Measurements from ENCODE around the gene SLC44A2. TPM values are rescaled to one million over a fixed set of nuclear protein-coding genes. Genes with fewer than 3 reads are reported as not detected.

The SLC44A2 gene
- polyA plus RNA-seq, 3 donors from 2014 or later = 195 to 449 (median 327) TPM

DNA sequence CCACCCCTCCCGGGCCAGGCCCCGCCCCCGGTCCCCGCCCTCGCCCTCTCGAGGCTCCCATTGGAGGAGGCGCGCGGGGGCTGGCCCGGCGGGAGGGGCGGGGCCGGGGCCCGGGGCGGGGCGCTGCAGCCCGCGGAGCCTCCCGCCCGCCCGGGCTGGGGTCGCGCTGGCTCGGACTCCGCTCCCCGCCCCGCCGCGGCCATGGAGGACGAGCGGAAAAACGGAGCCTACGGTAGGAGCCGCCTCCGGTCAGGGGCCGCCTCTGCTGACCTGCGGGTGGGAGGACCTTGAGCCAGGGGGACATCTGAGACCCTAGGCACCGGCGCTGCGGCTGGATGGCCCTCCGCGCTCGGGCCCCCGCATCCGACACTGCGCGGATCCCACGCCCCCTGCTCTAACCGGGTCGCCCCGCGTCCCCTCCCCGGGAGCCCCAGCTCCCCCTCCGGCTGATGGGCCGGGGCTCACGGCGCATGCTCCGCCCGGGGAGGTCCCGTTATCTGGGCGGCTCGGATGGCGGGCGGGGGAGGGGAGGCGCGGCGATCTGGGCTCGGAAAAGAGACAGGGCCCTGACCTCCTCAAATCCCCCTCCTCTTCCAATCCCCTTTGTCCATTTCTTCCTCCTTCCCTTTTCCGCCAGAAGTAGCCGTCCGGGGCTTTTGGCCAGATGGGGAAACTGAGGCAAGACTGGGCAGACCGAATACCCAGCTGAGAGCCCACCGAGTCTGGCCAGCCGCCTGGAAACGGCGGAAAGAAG, 22.8 kb upstream of the SLC44A2 start:
- Mint-ChIP-seq H3K27ac (peak overlapping the region; percentile 92 to 100 (median 99)), H3K4me1 (peaks cover 41 to 46% of the 10 kb centered on the region in 2 donors), H3K4me3 (peak overlapping the region; percentile 95 to 100 (median 99)), H3K9me3 (no peaks in the 10 kb centered on the region), H3K27me3 (ENCODE audit: low read depth in 3 of 3) (peaks cover 8 to 20% (median 14%) of the 10 kb centered on the region in 3 donors), H3K36me3 (no peaks in the 10 kb centered on the region)
- DNase-seq = peak; percentile 81 to 87 (median 86)

DNA sequence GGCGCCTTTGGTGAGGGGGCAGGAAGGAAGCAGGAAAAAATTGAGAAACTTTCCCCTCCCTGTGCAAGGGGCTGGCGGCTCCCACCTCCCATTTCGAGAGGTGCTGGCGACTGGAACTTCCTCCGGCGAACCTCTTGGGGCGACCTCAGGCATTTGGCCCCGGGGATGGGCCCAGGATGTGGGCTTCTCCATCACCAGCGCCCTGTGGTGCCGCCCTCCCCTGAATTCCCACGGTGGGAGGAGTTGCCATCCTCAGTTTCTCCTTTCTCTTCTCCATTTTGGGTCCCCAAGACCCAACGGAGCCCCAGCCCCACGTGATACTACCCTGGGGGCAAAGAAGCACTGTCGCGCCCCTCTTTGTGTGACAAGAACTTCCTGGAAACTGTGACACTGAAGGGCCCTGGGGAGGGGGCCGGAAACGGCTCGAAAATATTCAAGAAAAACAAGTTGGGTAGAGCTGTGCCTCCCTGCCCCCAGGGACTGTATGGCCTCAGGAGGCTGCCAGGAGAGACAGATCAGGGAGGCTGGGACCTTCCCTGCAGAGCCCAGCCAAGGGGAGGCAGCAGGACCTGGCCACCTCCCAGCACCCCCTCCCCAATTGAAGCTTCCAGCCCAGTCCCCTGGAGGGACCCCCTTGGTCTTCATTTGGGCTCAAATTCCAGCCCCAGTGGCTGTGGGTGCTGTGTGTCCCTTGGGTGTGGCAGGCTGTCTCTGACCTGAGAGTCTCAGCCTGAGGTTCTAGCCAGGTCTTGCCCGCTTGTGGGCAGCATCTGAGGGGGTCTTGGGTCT, 22.1 kb upstream of the SLC44A2 start:
- peak; percentile 78 to 85 (median 82) for DNase-seq
- peak overlapping the region; percentile 92 to 100 (median 99) for H3K27ac Mint-ChIP-seq
- H3K36me3 Mint-ChIP-seq = no peaks in the 10 kb centered on the region
- H3K4me3 Mint-ChIP-seq = peak overlapping the region; percentile 95 to 100 (median 99)
- H3K9me3 Mint-ChIP-seq = no peaks in the 10 kb centered on the region
- H3K27me3 Mint-ChIP-seq (ENCODE audit: low read depth in 3 of 3) = peaks cover 8 to 20% (median 14%) of the 10 kb centered on the region in 3 donors
- peaks cover 35 to 42% of the 10 kb centered on the region in 2 donors for H3K4me1 Mint-ChIP-seq

DNA sequence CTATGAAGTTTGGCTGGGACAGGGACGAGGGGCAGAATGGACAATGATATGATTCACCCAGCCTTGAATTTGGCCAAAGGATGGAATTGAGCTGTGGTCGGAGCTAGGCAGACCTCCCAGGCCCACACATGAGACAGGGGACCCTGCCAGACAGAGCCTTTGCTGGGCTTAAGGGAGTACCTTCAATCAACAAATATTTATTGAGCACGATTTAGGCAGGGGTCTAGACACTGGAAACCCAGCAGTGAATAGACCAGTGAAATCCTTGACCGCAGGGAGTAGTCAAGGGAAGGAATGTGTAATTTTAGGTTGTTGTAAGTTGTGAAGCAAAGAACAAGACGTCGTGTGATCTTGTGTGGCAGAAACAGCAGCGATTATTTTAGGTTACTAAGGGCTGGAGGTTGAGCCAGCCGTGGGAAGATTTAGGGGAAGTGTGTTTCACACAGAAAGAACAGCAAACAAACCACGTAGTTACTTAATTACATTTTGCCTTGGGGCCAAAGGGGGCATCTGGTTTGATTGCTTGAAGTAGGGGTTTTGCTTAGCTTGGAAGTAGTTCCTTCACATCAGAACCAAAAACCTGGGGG, 21.4 kb upstream of the SLC44A2 start:
- peak; percentile 66 to 72 (median 72) for DNase-seq
- Mint-ChIP-seq H3K4me3 (peak overlapping the region; percentile 95 to 100 (median 99)), H3K27me3 (ENCODE audit: low read depth in 3 of 3) (peaks cover 8 to 20% (median 14%) of the 10 kb centered on the region in 3 donors), H3K27ac (peak overlapping the region; percentile 92 to 100 (median 99)), H3K4me1 (peaks cover 32 to 44% of the 10 kb centered on the region in 2 donors), H3K36me3 (no peaks in the 10 kb centered on the region), H3K9me3 (no peaks in the 10 kb centered on the region)

DNA sequence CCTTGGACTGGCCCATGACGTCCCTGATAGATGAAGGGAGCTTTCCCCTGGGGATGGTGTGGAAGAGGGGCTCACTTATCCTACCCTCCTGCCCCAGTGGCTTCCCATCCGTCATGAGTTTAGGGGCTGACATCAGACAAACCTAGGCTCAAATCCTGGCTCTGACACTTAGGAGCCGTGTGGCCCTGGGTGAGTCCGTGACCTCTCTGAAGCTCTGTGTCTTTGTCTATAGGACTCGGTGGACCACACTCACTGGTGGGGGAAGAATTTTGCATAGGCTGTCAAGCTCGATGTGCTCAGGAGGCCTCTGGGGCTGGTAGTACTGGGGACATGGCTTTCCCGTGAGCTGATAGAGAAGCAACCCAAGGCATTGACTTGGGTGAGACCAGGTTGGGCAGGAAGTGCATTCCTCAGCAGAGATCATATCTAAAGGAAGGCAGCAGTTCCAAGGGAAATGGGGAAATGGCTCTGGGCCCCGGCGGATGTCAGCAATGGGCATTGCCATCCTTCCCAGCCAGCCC, 20.8 kb upstream of the SLC44A2 start:
- Mint-ChIP-seq H3K27ac (peak overlapping the region; percentile 92 to 100 (median 99)), H3K4me1 (peaks cover 32 to 47% of the 10 kb centered on the region in 2 donors)
- DNase-seq = no peak

DNA sequence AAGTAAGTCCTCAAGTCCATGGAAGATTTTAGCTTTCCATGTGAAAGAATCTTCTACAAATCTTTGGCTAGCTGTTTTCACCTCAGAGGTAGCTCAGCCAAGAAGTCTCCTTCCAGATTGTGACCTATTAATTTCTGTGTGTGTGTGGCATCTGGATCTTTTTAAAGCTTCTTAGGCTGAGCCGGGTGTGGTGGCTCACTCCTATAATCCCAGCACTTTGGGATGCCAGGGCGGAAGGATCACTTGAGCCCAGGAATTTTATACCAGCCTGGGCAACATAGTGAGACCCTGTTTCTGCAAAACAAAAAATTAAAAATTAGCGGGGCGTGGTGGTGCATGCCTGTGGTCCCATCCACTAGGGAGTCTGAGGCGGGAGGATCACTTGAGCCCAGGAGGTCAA, 13.4 kb upstream of the SLC44A2 start:
- Mint-ChIP-seq H3K4me3 (peak overlapping the region in 2 of 5 donors; percentile 16 to 17), H3K27me3 (ENCODE audit: low read depth in 3 of 3) (peaks cover 0 to 1% (median 0%) of the 10 kb centered on the region in 3 donors), H3K36me3 (no peaks in the 10 kb centered on the region), H3K4me1 (peaks cover 61 to 63% of the 10 kb centered on the region in 2 donors), H3K27ac (peak overlapping the region in 4 of 6 donors; percentile 62 to 89 (median 84)), H3K9me3 (no peaks in the 10 kb centered on the region)
- DNase-seq = no peak

More for the DNA sequence above, 20.8 kb upstream of the SLC44A2 start:
- Mint-ChIP-seq H3K4me3 (peak overlapping the region; percentile 95 to 100 (median 99)), H3K36me3 (no peaks in the 10 kb centered on the region), H3K27me3 (ENCODE audit: low read depth in 3 of 3) (peaks cover 8 to 20% (median 14%) of the 10 kb centered on the region in 3 donors), H3K9me3 (no peaks in the 10 kb centered on the region)

DNA sequence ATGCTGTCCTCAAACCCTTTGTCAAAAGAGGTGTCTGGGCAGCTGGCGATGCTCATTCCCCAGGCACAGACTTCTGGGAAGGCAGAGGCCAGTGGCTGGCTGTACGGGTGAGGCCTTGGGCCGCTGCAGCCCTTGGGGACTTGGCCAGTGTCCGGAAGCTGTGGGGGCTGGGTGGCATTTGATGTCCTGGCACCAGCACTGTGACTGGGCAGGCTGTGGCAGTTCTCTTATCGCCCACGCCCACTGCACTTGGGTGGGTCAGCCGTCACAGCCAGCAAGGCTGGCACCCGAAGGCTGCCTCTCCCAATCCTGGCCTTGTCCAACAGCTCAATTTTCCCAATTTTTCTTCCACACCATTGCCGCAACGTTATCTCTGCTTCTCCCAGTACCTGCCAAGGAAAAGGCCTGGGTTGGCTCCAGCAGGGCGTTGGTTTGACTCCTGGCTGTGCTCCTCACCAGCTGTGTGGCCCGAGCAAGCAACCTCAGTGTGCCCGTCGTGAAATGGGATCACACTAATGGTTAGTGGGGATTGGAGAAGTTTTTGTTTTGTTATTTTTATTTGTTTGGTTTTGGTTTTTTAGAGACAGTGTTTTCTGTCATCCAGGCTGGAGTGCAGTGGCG, 12.7 kb upstream of the SLC44A2 start:
- Mint-ChIP-seq H3K27ac (peak overlapping the region; percentile 70 to 89 (median 80)), H3K4me3 (peak overlapping the region; percentile 44 to 72 (median 65)), H3K36me3 (no peaks in the 10 kb centered on the region), H3K27me3 (ENCODE audit: low read depth in 3 of 3) (peaks cover 0 to 1% (median 0%) of the 10 kb centered on the region in 3 donors), H3K4me1 (peaks cover 62 to 66% of the 10 kb centered on the region in 2 donors), H3K9me3 (no peaks in the 10 kb centered on the region)
- DNase-seq = no peak

DNA sequence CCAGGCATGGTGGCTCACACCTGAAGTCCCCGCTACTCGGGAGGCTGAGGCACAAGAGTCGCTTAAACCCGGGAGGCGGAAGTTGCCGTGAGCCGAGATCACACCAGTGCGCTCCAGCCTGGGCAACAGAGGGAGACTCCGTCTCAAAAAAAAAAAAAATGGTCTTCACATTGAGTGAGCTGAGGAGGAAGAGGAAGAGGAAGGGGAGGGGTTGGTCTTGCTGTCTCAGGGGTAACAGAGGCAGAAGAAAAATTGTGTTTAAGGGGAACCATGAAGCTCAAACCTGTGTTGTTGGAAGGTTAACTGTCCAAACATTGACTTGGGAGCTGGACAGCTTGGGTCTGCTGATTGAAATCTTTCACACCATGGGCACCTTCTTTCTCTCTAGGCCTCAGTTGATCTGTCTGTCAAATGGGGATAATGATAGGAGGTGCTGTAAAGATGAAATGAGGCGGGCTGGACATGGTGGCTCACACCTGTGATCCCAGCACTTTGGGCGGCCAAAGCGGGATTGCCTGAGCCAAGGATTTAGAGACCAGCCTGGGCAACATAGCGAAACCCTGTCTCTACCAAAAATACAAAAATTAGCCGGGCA, 9.8 kb upstream of the SLC44A2 start:
- H3K4me1 Mint-ChIP-seq = peaks cover 62 to 65% of the 10 kb centered on the region in 2 donors
- peaks cover 0 to 2% (median 0%) of the 10 kb centered on the region in 3 donors for H3K36me3 Mint-ChIP-seq
- H3K27ac Mint-ChIP-seq = peak overlapping the region; percentile 75 to 94 (median 85)
- no peak for DNase-seq
- no peaks in the 10 kb centered on the region for H3K9me3 Mint-ChIP-seq
- peaks cover 0 to 2% (median 1%) of the 10 kb centered on the region in 3 donors for H3K27me3 Mint-ChIP-seq (ENCODE audit: low read depth in 3 of 3)
- peak overlapping the region; percentile 75 to 87 (median 81) for H3K4me3 Mint-ChIP-seq

DNA sequence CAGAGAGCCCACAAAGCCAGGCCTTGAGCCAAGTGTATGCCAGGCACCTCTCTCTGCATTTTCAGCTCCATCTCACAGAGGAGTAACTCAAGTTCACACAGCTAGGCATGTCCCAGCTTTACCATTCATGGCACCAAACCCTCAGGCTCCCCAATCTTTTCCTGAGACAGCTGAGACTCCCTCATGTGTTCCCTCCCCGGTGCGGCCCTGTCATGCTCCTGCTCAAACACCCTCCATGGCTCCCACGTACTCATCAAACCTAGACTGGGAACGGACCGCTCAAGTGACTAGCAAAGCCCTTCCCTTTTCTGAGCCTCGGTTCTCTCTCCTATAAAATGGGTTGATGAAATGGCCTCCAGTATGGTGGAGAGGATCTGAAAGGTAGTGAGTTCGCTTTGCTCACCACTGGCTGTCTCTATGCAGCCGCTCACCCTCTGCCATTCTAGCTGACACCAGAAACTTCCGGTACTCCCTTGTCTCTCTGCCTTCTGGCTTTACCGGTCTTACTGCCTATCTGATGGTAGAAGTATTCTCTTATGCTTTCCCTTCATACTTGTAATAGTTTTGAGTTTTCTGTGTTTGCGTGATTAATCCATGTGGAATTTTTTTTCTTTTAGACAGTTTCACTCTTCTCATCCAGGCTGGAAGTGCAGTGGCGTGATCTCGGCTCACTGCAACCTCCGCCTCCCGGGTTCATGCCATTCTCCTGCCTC, 7.8 kb upstream of the SLC44A2 start:
- peaks cover 0 to 4% (median 0%) of the 10 kb centered on the region in 3 donors for H3K36me3 Mint-ChIP-seq
- peak overlapping the region; percentile 61 to 94 (median 82) for H3K27ac Mint-ChIP-seq
- peaks cover 66 to 71% of the 10 kb centered on the region in 2 donors for H3K4me1 Mint-ChIP-seq
- peak overlapping the region; percentile 36 to 65 (median 38) for H3K4me3 Mint-ChIP-seq
- no peaks in the 10 kb centered on the region for H3K9me3 Mint-ChIP-seq
- peaks cover 1 to 2% (median 2%) of the 10 kb centered on the region in 3 donors for H3K27me3 Mint-ChIP-seq (ENCODE audit: low read depth in 3 of 3)
- no peak for DNase-seq

DNA sequence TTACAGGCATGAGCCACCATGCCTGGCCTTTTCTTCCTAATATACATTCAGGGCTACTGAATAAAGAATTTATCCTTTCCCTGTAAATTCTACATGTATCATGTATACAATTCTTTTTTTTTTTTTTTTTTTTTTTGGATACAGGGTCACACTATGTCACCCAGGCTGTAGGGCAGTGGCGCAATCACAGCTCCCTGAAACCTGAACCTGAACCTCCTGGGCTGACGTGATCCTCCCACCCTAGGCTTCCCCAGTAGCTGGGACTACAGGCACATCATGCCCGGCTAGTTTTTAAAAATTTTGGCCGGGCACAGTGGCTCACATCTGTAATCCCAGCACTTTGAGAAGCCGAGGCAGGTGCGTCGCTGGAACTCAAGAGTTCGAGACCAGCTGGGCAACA, 6.5 kb upstream of the SLC44A2 start:
- DNase-seq = no peak
- peaks cover 0 to 4% (median 0%) of the 10 kb centered on the region in 3 donors for H3K36me3 Mint-ChIP-seq
- peaks cover 63 to 65% of the 10 kb centered on the region in 2 donors for H3K4me1 Mint-ChIP-seq
- no peaks in the 10 kb centered on the region for H3K9me3 Mint-ChIP-seq
- no peak overlapping the region for H3K4me3 Mint-ChIP-seq
- peaks cover 0 to 2% (median 2%) of the 10 kb centered on the region in 3 donors for H3K27me3 Mint-ChIP-seq (ENCODE audit: low read depth in 3 of 3)
- peak overlapping the region in 2 of 6 donors; percentile 24 to 46 for H3K27ac Mint-ChIP-seq

DNA sequence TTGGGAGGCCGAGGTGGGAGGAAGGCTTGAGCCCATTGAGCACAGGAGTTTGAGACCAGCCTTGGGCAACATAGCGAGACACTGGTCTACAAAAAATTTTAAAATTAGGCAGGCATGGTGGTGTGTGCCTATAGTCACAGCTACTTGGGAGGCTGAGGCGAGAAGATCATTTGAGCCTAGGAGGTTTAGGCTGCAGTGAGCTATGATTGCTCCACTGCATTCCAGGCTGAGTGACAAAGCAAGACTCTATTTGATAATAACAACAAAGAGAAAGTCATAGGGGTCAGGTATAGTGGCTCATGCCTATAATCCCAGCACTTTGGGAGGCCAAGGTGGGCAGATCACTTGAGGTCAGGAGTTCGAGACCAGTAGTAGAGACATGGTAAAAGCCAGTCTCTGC, 4.6 kb upstream of the SLC44A2 start:
- peak overlapping the region in 1 of 5 donors; percentile 27 for H3K4me3 Mint-ChIP-seq
- peak overlapping the region; percentile 43 to 82 (median 76) for H3K27ac Mint-ChIP-seq
- H3K9me3 Mint-ChIP-seq = no peaks in the 10 kb centered on the region
- no peak for DNase-seq
- peaks cover 0 to 4% (median 0%) of the 10 kb centered on the region in 3 donors for H3K36me3 Mint-ChIP-seq
- H3K27me3 Mint-ChIP-seq (ENCODE audit: low read depth in 3 of 3) = peaks cover 1 to 2% (median 2%) of the 10 kb centered on the region in 3 donors
- peaks cover 59% of the 10 kb centered on the region in 2 donors for H3K4me1 Mint-ChIP-seq

DNA sequence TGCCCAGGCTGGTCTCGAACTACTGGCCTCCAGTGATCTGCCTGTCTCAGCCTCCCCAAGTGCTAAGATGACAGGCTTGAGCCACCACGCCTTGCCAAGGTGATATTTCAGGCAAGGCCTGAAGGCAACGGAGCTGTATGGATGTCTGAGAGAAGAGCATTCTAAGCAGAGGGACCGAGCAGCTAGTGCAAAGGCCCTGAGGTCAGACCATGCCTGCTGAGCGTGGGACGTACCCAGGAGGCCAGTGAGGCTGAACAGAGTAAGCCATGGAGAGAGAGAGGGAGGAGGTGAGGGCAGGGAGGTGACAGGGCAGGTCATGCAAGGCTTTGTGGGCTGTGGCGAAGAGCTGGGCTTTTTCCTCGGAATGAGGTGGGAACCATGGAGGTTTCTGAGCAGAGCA, 3.4 kb upstream of the SLC44A2 start:
- peaks cover 47 to 53% of the 10 kb centered on the region in 2 donors for H3K4me1 Mint-ChIP-seq
- H3K36me3 Mint-ChIP-seq = peaks cover 0 to 4% (median 0%) of the 10 kb centered on the region in 3 donors
- H3K27ac Mint-ChIP-seq = peak overlapping the region; percentile 78 to 85 (median 83)
- peak overlapping the region in 4 of 5 donors; percentile 4 to 46 (median 14) for H3K4me3 Mint-ChIP-seq
- DNase-seq = no peak
- H3K27me3 Mint-ChIP-seq (ENCODE audit: low read depth in 3 of 3) = peaks cover 1 to 2% (median 2%) of the 10 kb centered on the region in 3 donors
- H3K9me3 Mint-ChIP-seq = no peaks in the 10 kb centered on the region

DNA sequence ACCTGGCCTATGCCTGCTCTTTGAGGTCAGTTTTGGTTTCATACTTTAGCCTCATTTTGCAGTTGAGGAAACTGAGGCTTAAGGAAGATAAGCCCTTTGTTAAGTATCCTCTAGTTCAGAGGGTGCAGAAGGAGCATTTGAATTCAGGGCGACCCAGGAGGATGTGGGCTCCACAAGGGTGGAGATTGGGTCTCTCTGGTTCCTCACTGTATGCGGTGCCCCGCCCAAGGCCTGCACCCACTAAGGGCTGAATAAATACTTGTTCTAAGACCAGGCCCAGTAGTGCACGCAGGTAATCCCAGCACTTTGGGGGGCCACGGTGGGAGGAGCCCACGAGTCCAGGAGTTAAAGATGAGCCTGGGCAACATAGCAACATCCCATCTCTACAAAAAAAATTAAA, 768 bp upstream of the SLC44A2 start:
- peaks cover 0 to 10% (median 6%) of the 10 kb centered on the region in 3 donors for H3K36me3 Mint-ChIP-seq
- H3K27ac Mint-ChIP-seq = peak overlapping the region; percentile 78 to 92 (median 88)
- peaks cover 45 to 46% of the 10 kb centered on the region in 2 donors for H3K4me1 Mint-ChIP-seq
- peak in 2 of 3 donors; percentile 28 to 32 for DNase-seq
- H3K4me3 Mint-ChIP-seq = peak overlapping the region; percentile 66 to 80 (median 74)
- peaks cover 1 to 2% (median 2%) of the 10 kb centered on the region in 3 donors for H3K27me3 Mint-ChIP-seq (ENCODE audit: low read depth in 3 of 3)
- no peaks in the 10 kb centered on the region for H3K9me3 Mint-ChIP-seq

Data from immature natural killer cell (primary cell).